Measurements from ENCODE around the gene SPECC1L.

SPECC1L gene

GRCh38 chr22:24413271-24413670 is 142.6 kb downstream of the SPECC1L start:
- no peak for DNase-seq (ENCODE audit: low read depth in 1 of 2, low spot score in 1 of 2)

DNA sequence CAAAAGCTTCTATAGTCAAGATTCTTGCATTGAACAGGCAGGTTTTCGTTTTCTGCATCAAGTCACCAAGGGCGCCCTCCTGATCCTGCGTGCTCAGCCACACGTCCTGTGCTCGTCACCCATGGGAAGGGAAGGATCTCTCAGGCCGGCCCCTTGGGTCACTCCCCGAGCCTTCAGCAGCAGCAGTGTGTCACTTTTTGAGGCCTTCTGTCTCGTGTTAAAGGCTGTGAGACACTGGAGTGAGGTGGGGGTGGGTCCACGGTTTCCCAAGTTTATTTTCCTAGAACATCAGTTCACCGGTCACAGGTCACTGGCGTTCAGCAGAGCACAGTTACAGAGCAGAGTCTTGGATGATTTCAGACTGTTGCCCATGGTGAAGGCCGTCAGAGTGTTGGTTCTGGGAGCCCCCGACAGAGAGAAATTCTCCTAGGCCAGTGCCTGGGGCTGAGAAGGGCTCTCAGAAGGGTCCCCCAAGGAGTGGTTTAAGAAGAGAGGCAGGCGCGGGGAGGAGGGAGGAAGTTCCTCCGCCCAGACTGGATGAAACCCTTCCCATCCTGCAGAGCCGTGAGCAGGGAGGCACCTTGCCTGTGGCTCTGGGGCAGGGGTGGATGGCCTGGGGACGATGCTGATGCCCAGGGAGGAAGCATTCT is 143.2 kb downstream of the SPECC1L start:
- no peak for DNase-seq (ENCODE audit: low read depth in 1 of 2, low spot score in 1 of 2)

DNA sequence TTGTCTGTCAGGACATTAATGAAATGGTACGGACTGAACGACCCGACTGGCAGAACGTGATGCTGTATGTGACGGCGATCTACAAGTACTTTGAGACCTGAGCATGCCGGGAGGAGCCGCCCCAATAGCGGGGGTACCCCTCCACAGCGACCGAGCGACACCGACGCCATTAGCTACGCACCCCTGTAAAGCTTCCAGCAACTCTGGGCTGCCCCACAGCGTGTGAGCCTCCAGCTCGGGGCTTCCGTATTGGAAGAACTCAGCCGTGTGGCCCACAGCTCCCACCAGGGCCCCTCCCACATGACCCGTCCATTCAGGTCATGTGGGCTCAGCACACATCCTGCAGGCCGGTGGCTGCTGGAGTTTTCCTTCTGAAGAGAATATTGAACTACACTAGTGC is 143.9 kb downstream of the SPECC1L start:
- DNase-seq (ENCODE audit: low read depth in 1 of 2, low spot score in 1 of 2): no peak

- DNase-seq (ENCODE audit: low read depth in 1 of 2, low spot score in 1 of 2): no peak
Observed at GRCh38 chr22:24414984-24415945, 144.6 kb downstream of the SPECC1L start.

DNA sequence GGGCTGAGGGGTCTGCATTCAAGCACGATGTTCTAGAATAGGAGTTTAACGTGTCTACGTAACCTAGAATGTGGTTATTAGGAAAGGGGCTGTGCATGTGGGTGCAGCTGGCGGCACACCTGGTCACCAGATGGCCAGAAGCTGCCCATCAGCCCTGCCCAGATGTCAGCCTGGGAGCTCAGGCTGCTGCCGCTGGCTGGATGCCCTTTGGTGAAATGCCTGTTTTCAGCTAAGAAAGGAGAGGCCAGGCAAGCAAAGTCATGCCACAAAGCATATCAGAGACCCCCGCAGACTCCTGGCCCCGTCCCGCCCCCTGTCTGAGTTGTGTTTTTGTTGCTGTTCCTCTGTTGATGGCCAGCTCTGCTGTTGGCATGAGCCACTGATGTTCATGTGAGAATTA is 145.5 kb downstream of the SPECC1L start:
- DNase-seq (ENCODE audit: low read depth in 1 of 2, low spot score in 1 of 2): no peak

DNA sequence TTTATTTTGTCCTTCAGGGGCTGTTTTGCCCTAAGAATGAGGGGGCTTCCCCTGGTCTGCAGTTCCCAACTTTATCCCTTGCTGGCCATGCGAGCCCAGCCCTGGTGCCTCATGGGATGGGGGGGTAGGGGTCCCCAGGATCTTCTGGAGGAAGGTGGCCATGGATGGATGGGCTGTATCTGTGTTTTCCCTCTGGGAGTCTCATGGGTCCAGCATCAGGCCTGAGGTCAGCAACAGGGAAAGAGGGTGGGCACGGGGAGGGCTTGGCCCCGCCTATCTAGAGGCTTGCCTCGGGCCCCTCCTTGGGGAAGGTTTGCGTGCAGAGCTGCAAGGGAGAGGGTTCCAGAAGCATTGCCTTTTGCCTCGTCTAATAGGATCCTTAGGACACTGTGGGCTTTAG is 146.0 kb downstream of the SPECC1L start:
- no peak for DNase-seq (ENCODE audit: low read depth in 1 of 2, low spot score in 1 of 2)

DNA sequence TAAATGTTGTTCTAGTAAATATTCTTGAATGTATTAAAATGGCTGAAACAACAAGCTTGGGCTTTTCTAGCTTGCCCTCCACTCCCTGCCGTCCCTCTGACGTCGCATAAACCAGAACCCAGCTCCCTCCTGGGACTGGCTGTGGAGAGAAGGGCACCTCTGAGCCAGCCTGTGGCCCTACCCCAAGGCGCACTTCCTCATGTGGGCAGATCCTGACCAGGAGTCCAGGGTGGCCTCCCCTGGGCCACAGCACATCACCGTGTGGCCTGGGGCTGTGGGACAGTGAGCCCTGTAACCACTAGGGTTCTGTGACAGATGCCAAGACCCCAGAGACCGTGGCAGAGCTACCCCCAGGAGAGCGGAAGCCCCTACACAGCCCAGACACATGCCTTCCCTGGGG is 146.6 kb downstream of the SPECC1L start:
- DNase-seq (ENCODE audit: low read depth in 1 of 2, low spot score in 1 of 2): no peak

- no peak for DNase-seq (ENCODE audit: low read depth in 1 of 2, low spot score in 1 of 2)
Observed at GRCh38 chr22:24417901-24418641, 147.4 kb downstream of the SPECC1L start.

DNA sequence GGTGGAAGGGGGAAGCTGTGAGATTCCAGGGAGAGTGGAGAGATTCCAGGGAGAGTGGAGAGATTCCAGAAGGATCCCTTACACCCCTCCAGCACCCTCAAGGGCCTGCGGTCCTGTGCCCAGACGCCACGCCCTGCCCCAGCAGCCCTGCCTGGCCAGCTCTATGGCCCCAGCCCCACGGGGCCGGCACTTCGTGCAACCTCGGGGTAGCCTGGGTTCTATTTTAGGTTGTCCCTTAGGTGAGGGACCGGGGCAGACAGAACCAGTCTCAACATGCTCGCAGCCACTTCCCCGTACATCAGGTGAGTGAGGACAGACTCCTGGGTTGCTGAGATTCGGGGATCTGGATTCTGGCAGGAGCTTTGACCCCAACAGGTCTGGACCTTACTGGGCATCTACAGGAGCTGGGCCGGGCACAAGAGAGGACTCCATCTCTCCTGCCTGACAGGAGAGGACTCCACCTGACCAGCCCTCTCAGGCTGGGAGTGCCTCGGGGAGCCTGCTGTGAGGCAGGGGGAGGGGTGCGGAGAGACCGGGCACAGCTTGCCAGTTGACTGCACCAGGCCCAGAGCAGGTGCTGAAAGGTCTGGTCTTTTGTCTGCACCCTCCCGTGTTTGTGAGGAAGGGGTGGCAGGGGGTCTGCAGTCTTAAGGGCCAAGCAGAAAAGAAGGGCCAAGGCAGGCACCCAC is 148.3 kb downstream of the SPECC1L start:
- DNase-seq (ENCODE audit: low read depth in 1 of 2, low spot score in 1 of 2): no peak

GRCh38 chr22:24419475-24419850 is 148.8 kb downstream of the SPECC1L start:
- DNase-seq (ENCODE audit: low read depth in 1 of 2, low spot score in 1 of 2): no peak

DNA sequence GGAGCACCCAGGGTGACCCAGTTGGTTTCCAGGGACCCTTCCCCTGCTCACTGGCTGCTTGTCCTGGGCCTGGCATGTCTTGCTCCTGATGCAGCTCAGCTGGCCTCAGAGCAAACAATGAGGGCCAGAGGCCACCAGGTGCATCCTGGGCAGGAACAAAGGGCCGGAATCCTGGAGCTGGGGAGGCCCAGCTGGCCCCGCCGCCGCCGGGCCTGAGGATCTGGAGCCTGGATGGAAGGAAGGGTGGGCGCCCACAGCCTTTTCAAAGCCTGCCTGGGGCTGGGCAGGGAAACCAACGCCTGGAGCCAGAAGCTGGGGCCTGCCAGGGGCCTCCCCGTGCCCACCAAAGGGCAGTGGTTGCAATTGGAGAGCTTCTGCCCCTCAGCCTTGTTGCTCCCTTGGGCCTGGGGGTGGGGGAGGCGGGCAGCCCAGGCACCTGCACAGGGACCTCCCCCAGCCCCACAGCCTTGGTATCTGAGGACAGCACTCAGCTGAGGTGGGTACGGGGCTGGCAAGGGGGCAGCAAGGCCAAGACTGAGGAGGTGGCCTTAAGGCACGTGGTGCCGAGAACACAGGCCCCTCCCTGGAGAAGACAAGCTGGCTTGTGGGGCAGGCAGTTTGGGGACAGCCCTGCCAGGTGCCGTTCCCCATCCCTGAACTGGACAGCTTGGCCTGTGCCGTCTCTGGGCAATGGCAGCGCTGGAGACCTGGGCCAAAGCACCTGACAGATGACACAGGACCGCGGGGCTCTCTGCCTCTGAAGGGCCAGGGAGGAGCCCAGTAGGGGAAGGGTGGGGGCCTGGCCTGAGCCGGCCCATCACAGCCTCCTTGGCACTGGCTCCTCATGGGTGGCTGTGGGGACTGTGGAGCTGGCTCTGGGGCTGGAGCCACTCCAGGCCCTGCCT is 149.7 kb downstream of the SPECC1L start:
- no peak for DNase-seq (ENCODE audit: low read depth in 1 of 2, low spot score in 1 of 2)

GRCh38 chr22:24420977-24421343 is 150.3 kb downstream of the SPECC1L start:
- DNase-seq (ENCODE audit: low read depth in 1 of 2, low spot score in 1 of 2): no peak

- DNase-seq (ENCODE audit: low read depth in 1 of 2, low spot score in 1 of 2): no peak
Observed at GRCh38 chr22:24421428-24421931, 150.8 kb downstream of the SPECC1L start.

GRCh38 chr22:24422102-24422665 is 151.6 kb downstream of the SPECC1L start:
- DNase-seq (ENCODE audit: low read depth in 1 of 2, low spot score in 1 of 2): no peak

DNA sequence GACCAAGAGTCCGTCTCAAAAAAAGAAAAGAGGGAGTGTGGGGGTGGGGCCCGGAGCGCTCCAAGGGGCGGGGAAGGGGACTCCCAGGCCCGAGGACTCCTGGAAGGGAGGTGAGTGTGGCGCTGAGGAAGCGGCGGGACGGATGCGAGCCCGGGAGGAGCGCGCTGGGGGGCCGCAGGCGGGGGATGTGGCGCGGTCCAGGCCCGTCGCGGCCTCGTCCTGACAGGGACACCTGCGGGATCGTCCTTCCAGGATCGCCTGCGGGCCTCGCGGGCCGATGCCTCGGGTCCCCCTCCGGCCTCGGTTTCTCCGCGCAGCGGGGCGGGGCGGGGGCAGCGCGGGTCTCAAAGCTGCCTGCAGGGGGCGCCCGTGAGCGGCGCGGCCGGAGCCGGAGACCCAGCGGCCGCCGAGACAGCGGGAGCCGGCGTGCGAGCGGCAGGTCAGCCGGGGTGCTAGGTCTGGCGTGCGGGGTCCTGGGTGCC is 152.9 kb downstream of the SPECC1L start:
- peak; percentile 42 to 55 for DNase-seq (ENCODE audit: low read depth in 1 of 2, low spot score in 1 of 2)

- peak in 1 of 2 donors; percentile 15 for DNase-seq (ENCODE audit: low read depth in 1 of 2, low spot score in 1 of 2)
Observed at GRCh38 chr22:24424001-24424900, 153.6 kb downstream of the SPECC1L start.

DNA sequence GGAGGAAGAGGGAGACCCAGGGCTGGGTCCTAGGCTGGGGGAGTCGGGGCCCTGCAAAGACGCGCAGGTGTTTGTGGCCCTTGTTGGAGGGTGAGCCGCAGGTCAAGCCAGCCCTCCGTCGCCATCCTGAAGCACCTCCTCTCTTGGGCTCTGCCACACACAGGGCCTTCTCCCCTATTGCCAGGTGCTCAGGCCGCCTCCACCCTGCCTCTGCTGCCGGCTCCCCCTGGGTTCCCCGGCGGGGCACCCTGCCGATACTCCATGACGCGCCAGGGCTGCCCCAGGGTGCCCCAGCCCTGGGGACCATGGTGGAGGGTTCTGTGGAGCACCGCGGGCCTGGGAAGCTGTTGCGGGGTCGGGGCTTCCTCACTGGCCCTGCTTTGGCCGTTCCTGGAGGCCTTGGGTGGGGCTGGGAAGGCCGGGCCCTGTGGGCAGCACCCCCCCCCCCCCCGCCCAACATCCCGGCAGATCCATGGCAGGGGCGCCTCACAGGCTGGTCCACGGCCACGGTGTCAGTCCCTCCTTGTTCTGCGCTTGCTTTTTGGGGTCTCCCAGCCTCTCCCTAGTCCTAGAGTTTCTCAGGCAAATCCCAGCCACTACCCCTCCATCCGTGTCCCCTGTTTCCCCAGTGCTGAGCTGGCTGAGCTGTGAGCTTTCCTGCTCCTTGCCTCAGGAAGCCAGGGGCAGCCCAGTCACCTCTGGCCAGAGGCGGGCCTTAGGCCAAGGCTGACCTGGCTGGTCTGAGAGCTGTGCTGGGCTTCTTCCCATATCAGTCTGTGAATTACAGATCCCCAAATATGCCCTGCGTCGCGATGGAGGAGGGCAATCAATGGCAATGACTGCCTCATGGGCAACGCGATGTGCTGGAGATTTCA is 154.5 kb downstream of the SPECC1L start:
- DNase-seq (ENCODE audit: low read depth in 1 of 2, low spot score in 1 of 2): no peak

GRCh38 chr22:24426436-24426835 is 155.8 kb downstream of the SPECC1L start:
- no peak for DNase-seq (ENCODE audit: low read depth in 1 of 2, low spot score in 1 of 2)

Data from activated T-helper 1 cell treated with anti-CD3 and anti-CD28 coated beads, Interleukin-2, amount 50 U/mL, for 16 hours (primary cell).